GM18951 (cell line): ENCODE data around the gene ASIC2.

Experiments
- POLR2A ChIP-seq: IDR thresholded peaks from 4 replicates; pipeline ENCODE4 v1.6.1; 2011; ENCODE audit warnings: mild to moderate bottlenecking; ENCODE audit not compliant: insufficient read length, insufficient read depth; ENCODE audit errors: extremely low read depth
- in situ Hi-C: fragments of 300-500 bp; cut with MboI; formaldehyde crosslinking; loops from one replicate; pipeline ENCODE4 v1.12.0; 2022; ENCODE audit warnings: low sequenced_read_pairs, mixed read lengths, inconsistent platforms; ENCODE audit not compliant: unreplicated experiment

Gene ASIC2

GRCh38 chr17:33167736-33168135, 125.4 kb downstream of the ASIC2 start:
- in situ Hi-C loops, result no loop called here
- no peak for TF ChIP-seq POLR2A

GRCh38 chr17:33166472-33166871, 126.6 kb downstream of the ASIC2 start:
- in situ Hi-C loops, result no loop called here
- TF ChIP-seq POLR2A, result no peak

GRCh38 chr17:33164169-33164881, 128.8 kb downstream of the ASIC2 start:
- in situ Hi-C loops, result no loop called here

GRCh38 chr17:33163533-33164168, 129.4 kb downstream of the ASIC2 start:
- in situ Hi-C loops, result no loop called here
- no peak for TF ChIP-seq POLR2A

More at GRCh38 chr17:33164169-33164881, 128.8 kb downstream of the ASIC2 start:
- TF ChIP-seq POLR2A, result no peak

GRCh38 chr17:33154869-33155455, 138.1 kb downstream of the ASIC2 start:
- no peak for TF ChIP-seq POLR2A
- in situ Hi-C loops, result no loop called here

- in situ Hi-C loops, result no loop called here
- no peak for TF ChIP-seq POLR2A
These were observed 140.3 kb downstream of the ASIC2 start for GRCh38 chr17:33152783-33153182.

- TF ChIP-seq POLR2A, result no peak
- in situ Hi-C loops, result no loop called here
These were observed 141.5 kb downstream of the ASIC2 start for GRCh38 chr17:33151565-33151964.

GRCh38 chr17:33145941-33146340, 147.2 kb downstream of the ASIC2 start:
- in situ Hi-C loops, result no loop called here
- TF ChIP-seq POLR2A, result no peak

GRCh38 chr17:33144837-33145236, 148.3 kb downstream of the ASIC2 start:
- TF ChIP-seq POLR2A, result no peak
- in situ Hi-C loops, result no loop called here

- TF ChIP-seq POLR2A, result no peak
- in situ Hi-C loops, result no loop called here
These were observed 150.3 kb downstream of the ASIC2 start for GRCh38 chr17:33142705-33143299.

GRCh38 chr17:33140413-33141099, 152.5 kb downstream of the ASIC2 start:
- TF ChIP-seq POLR2A, result no peak
- in situ Hi-C loops, result no loop called here

GRCh38 chr17:33138627-33139026, 154.5 kb downstream of the ASIC2 start:
- no peak for TF ChIP-seq POLR2A
- in situ Hi-C loops, result no loop called here

- in situ Hi-C loops, result no loop called here
- TF ChIP-seq POLR2A, result no peak
These were observed 155.7 kb downstream of the ASIC2 start for GRCh38 chr17:33137426-33137825.
